Lower leg skin (tissue), 4 donors: Measurements from ENCODE around the gene DNAH14. TPM values are rescaled to one million over a fixed set of nuclear protein-coding genes. Genes with fewer than 3 reads are reported as not detected.

Experiments
- DNase-seq, 2 donors: peaks; one replicate each; pipeline ENCODE4 v3.0.0-alpha.2; 2019; ENCODE audit warnings: low spot score in 2 of 2
- H3K4me3 ChIP-seq: fragments of 200-600 bp; sonication (generic); 2 replicates; pipeline ENCODE4 v1.5.1; 2017; ENCODE audit warnings: mild to moderate bottlenecking, low read depth; ENCODE audit not compliant: poor library complexity, severe bottlenecking
- POLR2A ChIP-seq, 2 donors: fragments of 450-650 bp; IDR thresholded peaks; one replicate each; pipeline ENCODE4 v1.6.1; 2016 to 2017; ENCODE audit warnings: antibody characterized with exemption in 2 of 2, mild to moderate bottlenecking in 1 of 2, moderate library complexity in 1 of 2
- WGBS, 2 donors: methylation state at CpG; one replicate each; pipeline ENCODE4 v1.1.5; 2018; 5-methylcytosine and 5-hydroxymethylcytosine counted together
- intact Hi-C: fragments of 100-400 bp; cut with DNase I; formaldehyde crosslinking; loops from one replicate; pipeline ENCODE4 v1.15.0; 2023; ENCODE audit warnings: low total_unique reads
- total RNA-seq, 4 donors: library from RNA; depleted of rRNA; stranded (reverse); fragments of >200 nt; gene quantifications; one replicate each; pipeline ENCODE4 v1.1.0, GENCODE V29; 2016
- TF ChIP-seq, protein P1 (sequence below), 3 donors: fragments of 450-650 bp; IDR thresholded peaks; one replicate each; pipeline ENCODE4 v1.5.1; 2016; ENCODE audit warnings: antibody characterized with exemption in 3 of 3, mild to moderate bottlenecking in 3 of 3, moderate library complexity in 2 of 3

The DNAH14 gene
- total RNA-seq, 4 donors from 2014 or later: 0.84 to 3.0 (median 1.8) TPM

- TF ChIP-seq, protein P1, sequence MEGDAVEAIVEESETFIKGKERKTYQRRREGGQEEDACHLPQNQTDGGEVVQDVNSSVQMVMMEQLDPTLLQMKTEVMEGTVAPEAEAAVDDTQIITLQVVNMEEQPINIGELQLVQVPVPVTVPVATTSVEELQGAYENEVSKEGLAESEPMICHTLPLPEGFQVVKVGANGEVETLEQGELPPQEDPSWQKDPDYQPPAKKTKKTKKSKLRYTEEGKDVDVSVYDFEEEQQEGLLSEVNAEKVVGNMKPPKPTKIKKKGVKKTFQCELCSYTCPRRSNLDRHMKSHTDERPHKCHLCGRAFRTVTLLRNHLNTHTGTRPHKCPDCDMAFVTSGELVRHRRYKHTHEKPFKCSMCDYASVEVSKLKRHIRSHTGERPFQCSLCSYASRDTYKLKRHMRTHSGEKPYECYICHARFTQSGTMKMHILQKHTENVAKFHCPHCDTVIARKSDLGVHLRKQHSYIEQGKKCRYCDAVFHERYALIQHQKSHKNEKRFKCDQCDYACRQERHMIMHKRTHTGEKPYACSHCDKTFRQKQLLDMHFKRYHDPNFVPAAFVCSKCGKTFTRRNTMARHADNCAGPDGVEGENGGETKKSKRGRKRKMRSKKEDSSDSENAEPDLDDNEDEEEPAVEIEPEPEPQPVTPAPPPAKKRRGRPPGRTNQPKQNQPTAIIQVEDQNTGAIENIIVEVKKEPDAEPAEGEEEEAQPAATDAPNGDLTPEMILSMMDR (IDR thresholded peaks at IDR 0.05): no peak
- no peak for TF ChIP-seq POLR2A (IDR thresholded peaks at IDR 0.05)
- H3K4me3 ChIP-seq: no peak overlapping the region
- intact Hi-C loops: no loop called here
- WGBS, 2 donors: 88 to 95% methylated on average over 3 of the region's 3 CpGs
- DNase-seq: no peak
Observed at GRCh38 chr1:224898937-224899336, 30.5 kb upstream of the DNAH14 start.

GRCh38 chr1:224900062-224900630, 29.3 kb upstream of the DNAH14 start:
- intact Hi-C loops: no loop called here
- WGBS, 2 donors: 71 to 85% methylated on average over 3 of the region's 3 CpGs
- no peak for DNase-seq

DNA sequence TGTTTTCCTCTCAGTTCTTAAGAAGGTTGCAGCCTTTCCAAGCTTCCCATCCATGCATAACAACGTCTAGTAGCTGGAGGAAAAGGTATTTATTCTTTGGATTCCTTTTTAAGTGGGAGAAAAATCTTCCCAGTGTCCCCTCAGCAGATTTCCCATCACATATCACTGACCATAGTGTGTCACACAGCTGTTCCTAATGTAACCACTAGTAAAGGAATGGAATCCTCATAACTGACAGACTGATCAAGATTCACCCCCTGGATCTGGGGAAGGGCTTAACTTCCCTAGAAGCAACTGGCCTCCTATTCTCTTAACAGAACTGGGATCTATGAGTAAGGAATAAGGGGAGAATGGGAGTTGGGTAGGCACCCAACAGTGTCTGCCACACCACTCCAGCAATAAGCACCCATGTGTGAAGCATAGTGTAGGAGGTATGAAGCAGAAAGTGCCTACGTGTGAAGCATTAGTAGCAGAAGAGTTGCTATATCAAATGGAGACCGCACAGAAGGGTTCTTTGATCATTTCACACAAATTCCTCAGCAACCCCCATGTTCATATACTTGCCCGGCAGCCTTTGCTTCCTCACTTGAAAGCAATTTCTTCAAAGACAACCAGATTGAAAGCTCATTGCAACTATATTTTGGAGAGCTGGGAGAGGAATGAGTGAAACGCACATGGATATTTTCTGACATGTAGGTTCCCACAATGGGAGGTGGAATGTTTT, 28.2 kb upstream of the DNAH14 start:
- intact Hi-C loops: no loop called here
- TF ChIP-seq, protein P1 (IDR thresholded peaks at IDR 0.05): no peak
- TF ChIP-seq POLR2A (IDR thresholded peaks at IDR 0.05): no peak
- no peak for DNase-seq
- WGBS, 2 donors: 28 to 38% methylated on average over 5 of the region's 5 CpGs
- H3K4me3 ChIP-seq: no peak overlapping the region

More at GRCh38 chr1:224900062-224900630, 29.3 kb upstream of the DNAH14 start:
- TF ChIP-seq, protein P1 (IDR thresholded peaks at IDR 0.05): no peak
- no peak for TF ChIP-seq POLR2A (IDR thresholded peaks at IDR 0.05)
- H3K4me3 ChIP-seq: no peak overlapping the region

- DNase-seq: no peak
- no peak overlapping the region for H3K4me3 ChIP-seq
- WGBS, 2 donors: 69% methylated on average over 2 of the region's 2 CpGs
- TF ChIP-seq, protein P1 (IDR thresholded peaks at IDR 0.05): no peak
- TF ChIP-seq POLR2A (IDR thresholded peaks at IDR 0.05): no peak
- intact Hi-C loops: no loop called here
Observed at GRCh38 chr1:224903955-224904354, 25.5 kb upstream of the DNAH14 start.

DNA sequence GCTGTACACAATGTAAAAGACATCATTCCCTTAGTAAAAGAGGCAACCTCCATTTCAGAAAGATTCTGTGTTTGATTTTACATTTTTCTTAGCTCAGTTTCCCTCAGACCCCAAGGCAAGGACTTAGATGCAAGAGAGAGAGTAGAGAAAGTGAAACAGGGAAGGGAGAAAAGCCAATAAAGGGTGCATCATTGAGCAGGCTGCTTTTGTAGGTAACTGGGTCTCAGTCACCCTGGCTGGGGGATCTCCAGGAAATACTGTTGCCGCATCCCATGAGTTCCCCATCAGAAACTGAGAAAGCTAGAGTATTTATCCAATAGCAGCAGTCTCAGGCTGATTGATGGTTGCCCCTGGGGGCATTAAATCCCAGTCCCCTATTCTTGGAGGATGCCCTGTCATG, 23.1 kb upstream of the DNAH14 start:
- no peak for DNase-seq
- intact Hi-C loops: no loop called here
- 67 to 95% methylated on average over 1 of the region's 1 CpG for WGBS, 2 donors
- no peak overlapping the region for H3K4me3 ChIP-seq
- TF ChIP-seq, protein P1 (IDR thresholded peaks at IDR 0.05): no peak
- no peak for TF ChIP-seq POLR2A (IDR thresholded peaks at IDR 0.05)
